Fibroblast of lung (primary cell): ENCODE data around the gene CEBPE. TPM values are rescaled to one million over a fixed set of nuclear protein-coding genes. Genes with fewer than 3 reads are reported as not detected.

Experiments used
- DNase-seq, 2 donors: peaks; one replicate each; pipeline versions ENCODE4 v3.0.0 to v3.0.0-alpha.2; 2010; ENCODE audit warnings: low read depth in 2 of 2
- H2AFZ ChIP-seq: 2 replicates; pipeline ENCODE4 v1.5.1; 2012; ENCODE audit warnings: low read length, control low read depth, inconsistent platforms
- H3K27ac ChIP-seq: 2 replicates; pipeline ENCODE4 v1.5.1; 2011; ENCODE audit warnings: low read length, control low read depth; ENCODE audit not compliant: insufficient read depth
- H3K27me3 ChIP-seq: 2 replicates; pipeline ENCODE4 v1.5.1; 2011; ENCODE audit warnings: mild to moderate bottlenecking, low read length; ENCODE audit not compliant: control insufficient read depth, insufficient read depth
- H3K36me3 ChIP-seq: 2 replicates; pipeline ENCODE4 v1.5.1; 2011; ENCODE audit warnings: low read length; ENCODE audit not compliant: control insufficient read depth, insufficient read depth
- H3K4me1 ChIP-seq: 2 replicates; pipeline ENCODE4 v1.5.1; 2011; ENCODE audit warnings: low read length; ENCODE audit not compliant: control insufficient read depth, insufficient read depth; ENCODE audit errors: extremely low read depth
- H3K4me2 ChIP-seq: 2 replicates; pipeline ENCODE4 v1.5.1; 2011; ENCODE audit warnings: low read length, control low read depth; ENCODE audit not compliant: insufficient read depth; ENCODE audit errors: extremely low read depth
- H3K4me3 ChIP-seq, 4 experiments: fragments of 200-600 bp in 1 of 4; sonication (generic) in 1 of 4; replicated peaks in 1 of 4; 2 replicates each; pipeline ENCODE4 v1.5.1; 2011 to 2016; ENCODE audit warnings: low read length in 4 of 4, low read depth in 3 of 4, mild to moderate bottlenecking in 3 of 4, control low read depth in 2 of 4, inconsistent platforms in 1 of 4, mixed read lengths in 1 of 4; ENCODE audit not compliant: insufficient read depth in 1 of 4; ENCODE audit errors: control extremely low read depth in 1 of 4
- H3K79me2 ChIP-seq: 2 replicates; pipeline ENCODE4 v1.5.1; 2012; ENCODE audit warnings: mild to moderate bottlenecking, low read length, inconsistent platforms; ENCODE audit not compliant: control insufficient read depth, insufficient read depth
- H3K9ac ChIP-seq: 2 replicates; pipeline ENCODE4 v1.5.1; 2011; ENCODE audit warnings: mild to moderate bottlenecking, low read length, control low read depth; ENCODE audit not compliant: insufficient read depth
- H3K9me3 ChIP-seq: 2 replicates; pipeline ENCODE4 v1.5.1; 2012; ENCODE audit warnings: low read depth, low read length; ENCODE audit not compliant: control insufficient read depth, insufficient read depth
- H4K20me1 ChIP-seq: 2 replicates; pipeline ENCODE4 v1.5.1; 2011; ENCODE audit warnings: low read length; ENCODE audit not compliant: control insufficient read depth, insufficient read depth; ENCODE audit errors: extremely low read depth
- CTCF ChIP-seq, 2 donors: IDR thresholded peaks in 1 of 2; conservative IDR thresholded peaks in 1 of 2; 1 replicate in 1 of 2; 2 replicates in 1 of 2; pipeline ENCODE4 v1.5.1; 2011 to 2012; ENCODE audit warnings: low read length in 2 of 2, control low read depth in 1 of 2, inconsistent platforms in 1 of 2, low read depth in 1 of 2, mild to moderate bottlenecking in 1 of 2
- EZH2 ChIP-seq: IDR thresholded peaks from 2 replicates; pipeline ENCODE4 v1.5.1; 2012; ENCODE audit warnings: low read length, control low read depth, mild to moderate bottlenecking; ENCODE audit errors: missing control alignments
- polyA plus RNA-seq, 2 donors: library from polyadenylated mRNA; depleted of rRNA in 1 of 2; stranded (reverse) in 1 of 2; unstranded in 1 of 2; fragments of >200 nt; gene quantifications; 2 replicates each; pipeline ENCODE4 v1.2.1, GENCODE V29; 2011 to 2012; ENCODE audit warnings: missing spikeins in 1 of 2
- total RNA-seq: library from RNA; depleted of rRNA; stranded (reverse); fragments of >200 nt; gene quantifications from 2 replicates; pipeline ENCODE4 v1.2.1, GENCODE V29; 2014

Gene CEBPE
- total and polyA plus RNA-seq, 2 donors (not counting 1 experiment from before 2014, with no cell fraction given), result not detected

- TF ChIP-seq EZH2 (no peak), CTCF (conservative IDR thresholded peaks at IDR 0.05 in 1 of 2, IDR thresholded peaks at IDR 0.05 in 1 of 2; ENCODE audit: low read depth in 1 of 2, low read length in 2 of 2) (no peak)
- DNase-seq, result peak in 1 of 2 donors; percentile 38
Observed at GRCh38 chr14:23148591-23149249, 29.7 kb upstream of the CEBPE start.

GRCh38 chr14:23147676-23148075 is 28.6 kb upstream of the CEBPE start:
- Histone ChIP-seq H3K27ac (no peak overlapping the region), H3K79me2 (no peaks in the 10 kb centered on the region), H4K20me1 (no peaks in the 10 kb centered on the region), H2AFZ (no peak overlapping the region), H3K9ac (no peak overlapping the region), H3K4me2 (no peak overlapping the region), H3K36me3 (no peaks in the 10 kb centered on the region), H3K4me1 (no peaks in the 10 kb centered on the region), H3K9me3 (no peaks in the 10 kb centered on the region), H3K4me3 (no peak overlapping the region), H3K27me3 (no peaks in the 10 kb centered on the region)
- no peak for TF ChIP-seq EZH2
- TF ChIP-seq CTCF (conservative IDR thresholded peaks at IDR 0.05 in 1 of 2, IDR thresholded peaks at IDR 0.05 in 1 of 2; ENCODE audit: low read depth in 1 of 2, low read length in 2 of 2), result no peak
- peak; percentile 39 to 49 for DNase-seq

More at GRCh38 chr14:23148591-23149249, 29.7 kb upstream of the CEBPE start:
- Histone ChIP-seq H3K36me3 (no peaks in the 10 kb centered on the region), H3K9me3 (no peaks in the 10 kb centered on the region), H3K4me1 (no peaks in the 10 kb centered on the region), H3K4me2 (no peak overlapping the region), H3K27ac (no peak overlapping the region), H3K4me3 (no peak overlapping the region), H3K27me3 (no peaks in the 10 kb centered on the region), H3K9ac (no peak overlapping the region), H3K79me2 (no peaks in the 10 kb centered on the region), H2AFZ (no peak overlapping the region), H4K20me1 (no peaks in the 10 kb centered on the region)

GRCh38 chr14:23146980-23147379 is 27.9 kb upstream of the CEBPE start:
- TF ChIP-seq EZH2 (no peak), CTCF (conservative IDR thresholded peaks at IDR 0.05 in 1 of 2, IDR thresholded peaks at IDR 0.05 in 1 of 2; ENCODE audit: low read depth in 1 of 2, low read length in 2 of 2) (no peak)
- H2AFZ ChIP-seq, result no peak overlapping the region
- H3K27ac ChIP-seq, result no peak overlapping the region

More at GRCh38 chr14:23146980-23147379, 27.9 kb upstream of the CEBPE start:
- Histone ChIP-seq H3K79me2 (no peaks in the 10 kb centered on the region), H3K36me3 (no peaks in the 10 kb centered on the region), H3K4me1 (no peaks in the 10 kb centered on the region), H3K4me2 (no peak overlapping the region), H3K27me3 (peaks cover under 1% of the 10 kb centered on the region), H3K9me3 (no peaks in the 10 kb centered on the region), H3K4me3 (no peak overlapping the region), H4K20me1 (no peaks in the 10 kb centered on the region), H3K9ac (no peak overlapping the region)
- no peak for DNase-seq
